Type B pancreatic cell (in vitro differentiated cells): ENCODE measurements around the gene SPIRE1. TPM values are rescaled to one million over a fixed set of nuclear protein-coding genes. Genes with fewer than 3 reads are reported as not detected.
A peak's percentile ranks its signal among the peaks of the same experiment; 100 is the strongest.

ENCODE experiments used
- DNase-seq: peaks from one replicate; pipeline ENCODE4 v3.0.0; 2021; ENCODE audit warnings: mixed read lengths; ENCODE audit not compliant: unreplicated experiment; ENCODE audit errors: extremely low spot score
- H3K27ac Mint-ChIP-seq: 2 replicates; pipeline ENCODE4 v1.8.0; 2021; ENCODE audit warnings: mild to moderate bottlenecking, mixed read lengths
- H3K27me3 Mint-ChIP-seq: 2 replicates; pipeline ENCODE4 v1.8.0; 2021; ENCODE audit warnings: mixed read lengths
- H3K36me3 Mint-ChIP-seq: 2 replicates; pipeline ENCODE4 v1.8.0; 2021; ENCODE audit warnings: mixed read lengths
- H3K4me1 Mint-ChIP-seq: one replicate; pipeline ENCODE4 v1.8.0; 2021; ENCODE audit warnings: mixed read lengths; ENCODE audit not compliant: unreplicated experiment
- H3K4me3 Mint-ChIP-seq: 2 replicates; pipeline ENCODE4 v1.8.0; 2021; ENCODE audit warnings: mild to moderate bottlenecking, mixed read lengths
- H3K9me3 Mint-ChIP-seq: 2 replicates; pipeline ENCODE4 v1.8.0; 2021; ENCODE audit warnings: mixed read lengths
- CTCF ChIP-seq: fragments of 200-600 bp; sonication (generic); conservative IDR thresholded peaks from 2 replicates; pipeline ENCODE4 v1.5.0; 2021; ENCODE audit warnings: antibody characterized with exemption, mild to moderate bottlenecking
- total RNA-seq: library from RNA; stranded (reverse); gene quantifications from 2 replicates; pipeline ENCODE4 v1.2.1, GENCODE V29; 2021; ENCODE audit warnings: low replicate concordance

The SPIRE1 gene
- total RNA-seq, 1 donor from 2014 or later: 25.2 TPM

GRCh38 chr18:12461326-12461725 is 196.6 kb downstream of the SPIRE1 start:
- Mint-ChIP-seq H3K4me3 (no peak overlapping the region), H3K27me3 (no peaks in the 10 kb centered on the region), H3K36me3 (peaks cover 18% of the 10 kb centered on the region), H3K4me1 (peaks cover 9% of the 10 kb centered on the region), H3K27ac (peak overlapping the region; percentile 44), H3K9me3 (no peaks in the 10 kb centered on the region)
- no peak for TF ChIP-seq CTCF
- no peak for DNase-seq

GRCh38 chr18:12460874-12461273 is 197.0 kb downstream of the SPIRE1 start:
- peaks cover 10% of the 10 kb centered on the region for H3K4me1 Mint-ChIP-seq
- peaks cover 18% of the 10 kb centered on the region for H3K36me3 Mint-ChIP-seq
- H3K27ac Mint-ChIP-seq: peak overlapping the region; percentile 44
- H3K9me3 Mint-ChIP-seq: no peaks in the 10 kb centered on the region
- no peak for DNase-seq
- TF ChIP-seq CTCF: no peak
- no peaks in the 10 kb centered on the region for H3K27me3 Mint-ChIP-seq
- H3K4me3 Mint-ChIP-seq: peak overlapping the region; percentile 5

- TF ChIP-seq CTCF: no peak
- Mint-ChIP-seq H3K27ac (no peak overlapping the region), H3K9me3 (no peaks in the 10 kb centered on the region)
Observed at GRCh38 chr18:12458771-12459170, 199.1 kb downstream of the SPIRE1 start.

GRCh38 chr18:12456441-12456840 is 201.5 kb downstream of the SPIRE1 start:
- Mint-ChIP-seq H3K36me3 (peaks cover 25% of the 10 kb centered on the region), H3K4me3 (no peak overlapping the region), H3K27ac (no peak overlapping the region), H3K27me3 (no peaks in the 10 kb centered on the region), H3K9me3 (no peaks in the 10 kb centered on the region), H3K4me1 (peaks cover 15% of the 10 kb centered on the region)
- TF ChIP-seq CTCF: no peak
- no peak for DNase-seq

More at GRCh38 chr18:12458771-12459170, 199.1 kb downstream of the SPIRE1 start:
- Mint-ChIP-seq H3K4me1 (peaks cover 15% of the 10 kb centered on the region), H3K4me3 (no peak overlapping the region), H3K27me3 (no peaks in the 10 kb centered on the region), H3K36me3 (peaks cover 28% of the 10 kb centered on the region)
- no peak for DNase-seq

- peaks cover 25% of the 10 kb centered on the region for H3K36me3 Mint-ChIP-seq
- H3K4me1 Mint-ChIP-seq: peaks cover 9% of the 10 kb centered on the region
- H3K4me3 Mint-ChIP-seq: no peak overlapping the region
- TF ChIP-seq CTCF: no peak
- H3K27ac Mint-ChIP-seq: no peak overlapping the region
- DNase-seq: no peak
- no peaks in the 10 kb centered on the region for H3K27me3 Mint-ChIP-seq
- H3K9me3 Mint-ChIP-seq: no peaks in the 10 kb centered on the region
Observed at GRCh38 chr18:12455496-12455895, 202.4 kb downstream of the SPIRE1 start.

- Mint-ChIP-seq H3K36me3 (peaks cover 27% of the 10 kb centered on the region), H3K9me3 (no peaks in the 10 kb centered on the region), H3K27ac (no peak overlapping the region), H3K4me3 (no peak overlapping the region), H3K4me1 (peaks cover 9% of the 10 kb centered on the region), H3K27me3 (no peaks in the 10 kb centered on the region)
- no peak for DNase-seq
- TF ChIP-seq CTCF: no peak
Observed at GRCh38 chr18:12452784-12453183, 205.1 kb downstream of the SPIRE1 start.
